ENCODE results near the gene UBR1. TPM values are rescaled to one million over a fixed set of nuclear protein-coding genes. Genes with fewer than 3 reads are reported as not detected.

UBR1 gene
- total and polyA plus RNA-seq, 10 of the 15 experiments (the other 5 are each of a cell fraction or from before 2014, with no cell fraction given), result 4.5 to 27.5 (median 16.7) TPM

GRCh38 chr15:43125100-43125661, 19.3 kb upstream of the UBR1 start:
- in situ Hi-C loops (cut with MboI) (no loop called here), intact Hi-C loops (cut with micrococcal nuclease; ENCODE audit: unreplicated experiment) (no loop called here)
- no peak overlapping the region for H3K4me2 ChIP-seq (ENCODE audit: control insufficient read depth, insufficient read depth)
- H3K4me1 ChIP-seq (ENCODE audit: control insufficient read depth, insufficient read depth, low read length), result no peaks in the 10 kb centered on the region
- no peak overlapping the region for H2AFZ ChIP-seq (ENCODE audit: control insufficient read depth, low read depth, low read length)
- BruUV-seq (replicated peaks), result no TSS peak
- H3K79me2 ChIP-seq (ENCODE audit: control insufficient read depth, insufficient read depth, low read length), result no peaks in the 10 kb centered on the region
- ChIA-PET POLR2A (interaction anchor here (0.7 kb wide), 1 partner anchor 123 kb away, joined by 3 read pairs; no protein-coding TSS in a partner anchor), RAD21 (ENCODE audit: unreplicated experiment) (no interaction called here), CTCF (no interaction called here), SMC1A (ENCODE audit: uncharacterized antibody, unreplicated experiment) (no interaction called here)
- FAIRE-seq, result no peak
- no peaks in the 10 kb centered on the region for H4K20me1 ChIP-seq (ENCODE audit: control insufficient read depth, insufficient read depth)
- no peaks in the 10 kb centered on the region for H3K36me3 ChIP-seq (ENCODE audit: control insufficient read depth in 2 of 2, insufficient read depth in 2 of 2, low read length in 1 of 2)
- no peak overlapping the region for H3K9ac ChIP-seq (ENCODE audit: control insufficient read depth, insufficient read depth, low read length)
- TF ChIP-seq JUND (IDR thresholded peaks at IDR 0.05; ENCODE audit: low read depth, low read length), result no peak
- no peak for TF ChIP-seq CHD4 (IDR thresholded peaks at IDR 0.05)
- TF ChIP-seq USF2 (IDR thresholded peaks at IDR 0.05; ENCODE audit: borderline replicate concordance, low read depth, low read length), result no peak
- TF ChIP-seq LARP7 (IDR thresholded peaks at IDR 0.05), result no peak
- TF ChIP-seq ATF7 (IDR thresholded peaks at IDR 0.05; ENCODE audit: low read depth), result no peak
- no peak for TF ChIP-seq TCF7 (IDR thresholded peaks at IDR 0.05; ENCODE audit: borderline replicate concordance)
- TF ChIP-seq YBX1 (IDR thresholded peaks at IDR 0.05), result no peak
- TF ChIP-seq ASH2L (IDR thresholded peaks at IDR 0.05; ENCODE audit: borderline replicate concordance, low read depth), result no peak
- no peak for TF ChIP-seq RBBP5 (conservative IDR thresholded peaks at IDR 0.05)
- no peak for TF ChIP-seq CBX3 (IDR thresholded peaks at IDR 0.05; ENCODE audit: borderline replicate concordance, low read depth)
- TF ChIP-seq SPI1 (IDR thresholded peaks at IDR 0.05; ENCODE audit: borderline replicate concordance, insufficient read depth, low read depth, low read length), result peak; percentile 6; the same call in 1 of the 2 replicates
- no peak for TF ChIP-seq ZNF274 (IDR thresholded peaks at IDR 0.05; ENCODE audit: insufficient read depth, insufficient read length)
- TF ChIP-seq IKZF1 (conservative IDR thresholded peaks at IDR 0.05), result 0 out of 2 replicates have a peak, but pooled peaks have one; percentile 23
- TF ChIP-seq BHLHE40 (IDR thresholded peaks at IDR 0.05; ENCODE audit: borderline replicate concordance in 1 of 2, low read depth in 2 of 2, low read length in 1 of 2), result no peak
- no peak for TF ChIP-seq ESRRA (IDR thresholded peaks at IDR 0.05; ENCODE audit: low read length)
- no peak for TF ChIP-seq RAD51 (IDR thresholded peaks at IDR 0.05)
- no peak for TF ChIP-seq ZNF207 (IDR thresholded peaks at IDR 0.05; ENCODE audit: borderline replicate concordance)
- H3K27me3 ChIP-seq (replicated peaks in 1 of 2; ENCODE audit: control insufficient read depth in 2 of 2, insufficient read depth in 2 of 2, low read length in 1 of 2), result no peaks in the 10 kb centered on the region
- H3K9me3 ChIP-seq (replicated peaks; ENCODE audit: control insufficient read depth, insufficient read depth, low read length), result no peaks in the 10 kb centered on the region; the same call in 2 of the 3 replicates
- H3K4me3 ChIP-seq, result no peak overlapping the region
- WGBS (ENCODE audit: insufficient coverage, insufficient replicate concordance, low lambda C conversion rate, missing lambda C conversion rate), result 40% methylated on average over 3 of the region's 3 CpGs
- DNase-seq (ENCODE audit: low read depth, low spot score), result no peak
- ATAC-seq, result no peak
- H3K27ac ChIP-seq (ENCODE audit: control insufficient read depth, insufficient read depth), result no peak overlapping the region

All from GM12878 (cell line).